Central memory CD8-positive, alpha-beta T cell (primary cell): ENCODE measurements around the gene CCL4L2.
A peak's percentile ranks its signal among the peaks of the same experiment; 100 is the strongest.
"Not testable (repeated sequence)": the region's sequence is repeated elsewhere in the genome, so short reads cannot be mapped to it uniquely, and the experiment has no call there.

Experiments used
- ATAC-seq: fragments of 150-1000 bp; cut with Tn5 transposase; replicated peaks from 2 replicates; pipeline ENCODE4 v1.10.0; 2022; ENCODE audit warnings: mild to moderate bottlenecking, moderate FRiP score, moderate number of reproducible peaks; ENCODE audit not compliant: poor library complexity, severe bottlenecking; ENCODE audit errors: extremely low read depth
- DNase-seq, 2 donors: peaks; one replicate each; pipeline ENCODE4 v3.0.0; 2021; ENCODE audit warnings: low spot score in 2 of 2
- H3K27ac Mint-ChIP-seq: one replicate; pipeline ENCODE4 v1.8.0; 2022; ENCODE audit warnings: low read depth, mild to moderate bottlenecking, moderate library complexity, mixed read lengths
- H3K27me3 Mint-ChIP-seq: one replicate; pipeline ENCODE4 v1.8.0; 2022; ENCODE audit warnings: mixed read lengths
- H3K36me3 Mint-ChIP-seq: one replicate; pipeline ENCODE4 v1.8.0; 2022; ENCODE audit warnings: mild to moderate bottlenecking, moderate library complexity, mixed read lengths; ENCODE audit not compliant: insufficient read depth
- H3K4me1 Mint-ChIP-seq: one replicate; pipeline ENCODE4 v1.8.0; 2022; ENCODE audit warnings: mixed read lengths
- H3K4me3 Mint-ChIP-seq: one replicate; pipeline ENCODE4 v1.8.0; 2022; ENCODE audit warnings: mild to moderate bottlenecking, moderate library complexity, mixed read lengths
- H3K9me3 Mint-ChIP-seq: one replicate; pipeline ENCODE4 v1.8.0; 2022; ENCODE audit warnings: mixed read lengths

Gene CCL4L2

GRCh38 chr17:36210439-36211211, at the start of gene CCL4L2:
TSS of gene CCL4L2 (plus strand) at chr17:36211063.
- peak; percentile 87 for ATAC-seq
- H3K4me3 Mint-ChIP-seq: peak within 1 kb of the TSS; percentile 84
- not testable (repeated sequence) for H3K9me3 Mint-ChIP-seq, H3K27me3 Mint-ChIP-seq
- H3K36me3 Mint-ChIP-seq: peaks cover 11% of the 10 kb centered on the region
- H3K4me1 Mint-ChIP-seq: peaks cover 75% of the 10 kb centered on the region
- H3K27ac Mint-ChIP-seq: peak within 1 kb of the TSS; percentile 97
- peak in 1 of 2 donors; percentile 32 for DNase-seq

GRCh38 chr17:36168836-36169235, 42.0 kb upstream of the CCL4L2 start:
- not testable (repeated sequence) for H3K27ac Mint-ChIP-seq, H3K27me3 Mint-ChIP-seq, DNase-seq, H3K4me1 Mint-ChIP-seq, ATAC-seq, H3K9me3 Mint-ChIP-seq, H3K36me3 Mint-ChIP-seq, H3K4me3 Mint-ChIP-seq

GRCh38 chr17:36176536-36176935, 34.3 kb upstream of the CCL4L2 start, which contains the start of gene TBC1D3B:
TSS of gene TBC1D3B (minus strand) at chr17:36176636. CDS start at chr17:36175050, 1,586 bp downstream.
- H3K36me3 Mint-ChIP-seq, H3K27ac Mint-ChIP-seq, H3K27me3 Mint-ChIP-seq, DNase-seq, H3K4me1 Mint-ChIP-seq, H3K4me3 Mint-ChIP-seq, ATAC-seq, H3K9me3 Mint-ChIP-seq: not testable (repeated sequence)

DNA sequence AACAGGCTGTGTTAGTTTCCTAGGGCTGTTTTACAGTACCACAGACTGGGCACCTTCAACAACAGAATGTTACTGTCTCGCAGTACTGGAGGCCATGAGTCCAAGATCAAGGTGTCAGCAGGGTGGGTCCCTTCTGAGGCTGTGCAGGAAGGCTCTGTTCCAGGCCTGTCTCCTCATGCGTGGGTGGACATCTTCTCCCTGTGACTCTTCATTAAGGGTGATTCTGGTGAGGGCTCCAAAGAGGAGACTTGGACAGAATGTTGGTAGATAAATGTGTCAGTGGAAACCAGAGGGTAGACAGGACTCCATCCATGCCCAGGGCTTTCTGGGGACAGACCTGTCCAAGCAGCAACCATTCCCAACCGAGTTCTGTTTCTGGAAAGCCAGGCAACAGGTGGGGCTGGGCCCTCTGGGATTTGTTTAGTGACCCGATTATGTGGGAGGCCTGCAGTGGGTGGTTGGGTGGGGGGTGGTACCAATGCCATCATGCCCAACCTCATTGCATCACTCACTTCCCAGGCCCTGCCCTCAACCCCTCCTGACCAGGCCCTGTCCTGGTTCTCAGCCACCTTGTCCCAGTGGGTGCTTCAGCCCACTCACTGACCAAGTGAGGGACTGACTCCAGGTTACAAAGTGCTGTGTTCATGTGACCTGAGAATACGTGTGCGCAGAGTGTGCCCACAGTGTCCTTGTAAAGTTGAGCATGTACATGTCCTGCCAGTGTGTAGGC, 29.3 kb upstream of the CCL4L2 start:
- Mint-ChIP-seq H3K4me3 (peak overlapping the region; percentile 91), H3K4me1 (peaks cover 27% of the 10 kb centered on the region)
- DNase-seq, H3K9me3 Mint-ChIP-seq, H3K27ac Mint-ChIP-seq, ATAC-seq, H3K27me3 Mint-ChIP-seq, H3K36me3 Mint-ChIP-seq: not testable (repeated sequence)

DNA sequence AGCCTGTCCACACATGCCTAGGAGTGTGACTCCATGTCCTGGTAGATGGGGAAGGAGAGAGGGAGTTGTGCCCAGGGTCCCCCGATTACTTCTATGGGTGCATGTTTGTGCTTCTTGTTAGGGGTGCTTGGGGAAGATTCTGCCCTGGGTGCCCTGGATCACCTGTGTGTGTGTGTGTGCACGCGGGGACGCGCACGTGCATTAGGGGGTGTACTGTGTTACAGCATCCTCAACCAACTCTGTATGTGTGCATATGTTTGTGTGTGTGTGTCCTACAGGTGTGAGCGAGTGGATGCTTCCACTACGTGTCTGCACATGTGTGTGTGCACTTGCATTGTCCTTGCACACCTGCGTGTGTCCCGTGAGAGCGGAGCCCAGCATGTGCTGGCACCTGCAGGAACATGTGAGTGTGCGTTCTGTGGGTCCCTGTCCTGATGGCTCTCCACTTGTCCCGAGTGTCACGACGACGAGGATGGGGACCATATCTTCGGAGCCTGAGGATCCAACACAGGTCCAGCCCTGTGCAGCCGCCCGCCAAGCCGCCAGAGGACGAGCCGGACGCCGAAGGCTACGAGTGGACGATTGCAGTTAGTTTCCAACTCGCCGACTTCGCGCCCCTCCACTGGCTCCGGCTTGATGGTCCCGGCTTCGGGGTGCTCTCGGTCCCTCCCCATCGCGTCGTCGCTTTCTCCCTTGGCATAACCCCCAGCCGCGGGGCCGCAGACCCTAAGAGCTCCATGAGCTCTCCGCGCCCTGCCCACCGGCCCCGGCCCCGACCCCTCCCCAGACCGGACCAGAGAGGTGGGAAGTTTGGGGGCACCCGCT, 28.5 kb upstream of the CCL4L2 start:
- Mint-ChIP-seq H3K27me3 (no peaks in the 10 kb centered on the region), H3K9me3 (no peaks in the 10 kb centered on the region), H3K36me3 (peaks cover 9% of the 10 kb centered on the region), H3K4me1 (peaks cover 34% of the 10 kb centered on the region), H3K4me3 (peak overlapping the region; percentile 91), H3K27ac (no peak overlapping the region)
- no peak for DNase-seq
- ATAC-seq: no peak

DNA sequence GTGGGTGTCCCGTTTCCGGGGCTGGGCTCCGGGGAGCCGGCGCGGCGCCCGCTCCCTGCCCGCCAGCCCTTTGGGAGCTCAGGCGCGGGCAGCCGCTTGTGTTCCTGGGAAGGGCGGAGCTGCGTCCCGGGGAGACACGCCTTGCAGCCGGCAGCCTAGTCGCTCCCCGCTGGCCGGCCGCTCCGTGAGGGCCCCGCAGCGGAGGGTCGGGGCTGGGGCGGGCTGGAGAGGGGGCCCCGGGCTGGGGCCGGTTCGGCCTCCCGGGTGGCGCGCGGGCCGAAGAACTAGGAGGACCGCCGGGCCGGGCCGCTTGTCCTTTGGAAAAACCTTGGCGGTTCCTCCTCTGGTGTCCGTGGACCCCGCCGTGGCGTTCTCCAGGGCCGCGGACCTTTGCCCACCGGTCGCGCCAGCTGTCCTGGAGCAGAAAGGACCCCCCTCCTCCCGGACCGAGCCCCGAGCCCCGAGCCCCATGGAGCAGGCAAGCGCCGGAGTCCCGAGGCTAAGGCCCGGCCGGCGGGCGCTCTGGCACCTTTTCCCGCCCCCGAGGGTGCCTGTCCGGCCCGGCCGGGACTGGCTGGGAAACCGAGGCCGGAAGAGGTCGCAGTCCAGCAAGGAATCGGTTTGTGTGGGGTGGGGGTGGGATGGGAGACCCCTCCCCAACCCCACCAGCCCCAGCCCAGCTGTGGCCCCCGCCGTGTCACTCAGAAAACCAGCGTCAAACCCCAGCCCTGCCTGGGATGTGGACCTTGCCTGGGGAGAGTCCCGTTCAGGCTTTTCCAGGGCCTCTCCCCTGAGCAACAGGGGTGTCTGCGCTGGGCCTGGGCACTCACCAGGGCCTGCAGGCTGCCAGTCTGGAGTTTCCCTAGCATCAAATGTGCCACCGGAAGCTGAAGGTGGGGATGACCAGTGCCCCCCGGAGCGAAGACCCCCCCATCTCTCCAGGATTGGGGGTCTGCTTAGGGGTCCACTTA, 27.6 kb upstream of the CCL4L2 start:
- peak overlapping the region; percentile 99 for H3K27ac Mint-ChIP-seq
- ATAC-seq (peak; percentile 50), DNase-seq (no peak)
- no peaks in the 10 kb centered on the region for H3K9me3 Mint-ChIP-seq
- H3K4me3 Mint-ChIP-seq: peak overlapping the region; percentile 91
- H3K4me1 Mint-ChIP-seq: peaks cover 43% of the 10 kb centered on the region
- H3K27me3 Mint-ChIP-seq: no peaks in the 10 kb centered on the region
- H3K36me3 Mint-ChIP-seq: peaks cover 12% of the 10 kb centered on the region

DNA sequence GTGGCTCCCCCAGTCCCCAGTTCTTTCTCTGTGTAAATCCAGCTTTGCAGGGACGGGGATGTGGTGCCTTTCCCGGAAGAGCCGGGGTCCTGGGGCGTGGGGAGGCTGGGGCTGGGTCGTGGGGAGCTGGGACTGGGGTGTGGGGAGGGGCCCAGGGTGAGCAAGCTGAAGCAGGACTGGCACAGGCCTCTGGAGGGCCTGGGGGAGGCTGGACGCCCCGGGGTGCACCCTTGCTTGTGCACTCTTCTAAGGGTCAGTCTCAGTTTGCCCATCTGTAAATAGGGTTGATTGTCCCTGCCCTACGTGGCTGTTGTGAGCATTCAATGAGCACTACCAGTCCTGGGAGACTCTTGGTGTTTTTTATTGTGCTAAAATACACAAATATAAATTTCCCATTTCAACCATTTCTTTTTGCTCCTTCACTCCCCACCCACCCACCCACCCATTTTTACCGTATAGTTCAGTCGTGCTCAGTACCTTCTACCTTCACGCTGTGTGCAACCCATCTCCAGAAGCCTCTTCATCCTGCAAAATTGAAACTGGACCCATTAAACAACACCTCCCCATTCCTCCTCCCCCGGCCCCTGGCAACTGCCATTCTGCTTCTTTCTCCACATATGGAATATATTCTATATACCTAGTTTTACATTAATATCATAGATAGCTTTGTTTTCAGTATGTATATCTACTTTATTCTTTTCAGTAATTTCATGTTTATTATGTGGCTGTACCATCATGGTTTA, 26.7 kb upstream of the CCL4L2 start:
- H3K36me3 Mint-ChIP-seq: peaks cover 16% of the 10 kb centered on the region
- H3K27me3 Mint-ChIP-seq: no peaks in the 10 kb centered on the region
- peak overlapping the region; percentile 91 for H3K4me3 Mint-ChIP-seq
- no peaks in the 10 kb centered on the region for H3K9me3 Mint-ChIP-seq
- H3K4me1 Mint-ChIP-seq: peaks cover 51% of the 10 kb centered on the region
- H3K27ac Mint-ChIP-seq: peak overlapping the region; percentile 99
- DNase-seq (no peak), ATAC-seq (no peak)

DNA sequence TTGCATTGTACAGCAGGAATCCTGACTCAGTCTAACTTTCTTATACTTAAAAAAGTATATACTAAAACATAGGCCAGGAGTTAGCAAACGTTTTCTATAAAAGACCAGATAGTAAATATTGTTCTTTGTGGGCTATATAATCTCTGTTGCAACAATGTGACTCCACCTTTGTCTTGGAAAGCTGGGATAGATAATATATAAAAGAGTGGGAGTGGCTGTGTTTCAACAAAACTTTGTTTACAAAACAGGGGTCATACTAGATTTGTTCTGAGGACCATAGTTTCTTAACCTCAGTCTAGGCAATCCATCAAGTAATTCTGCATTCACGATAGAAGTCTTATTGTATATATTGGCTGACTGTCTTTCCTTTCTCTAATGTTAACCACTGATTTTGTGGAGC, 25.4 kb upstream of the CCL4L2 start:
- peak overlapping the region; percentile 91 for H3K4me3 Mint-ChIP-seq
- no peaks in the 10 kb centered on the region for H3K27me3 Mint-ChIP-seq
- peaks cover 16% of the 10 kb centered on the region for H3K36me3 Mint-ChIP-seq
- ATAC-seq (no peak), DNase-seq (no peak)
- peaks cover 59% of the 10 kb centered on the region for H3K4me1 Mint-ChIP-seq
- no peaks in the 10 kb centered on the region for H3K9me3 Mint-ChIP-seq
- H3K27ac Mint-ChIP-seq: peak overlapping the region; percentile 99

DNA sequence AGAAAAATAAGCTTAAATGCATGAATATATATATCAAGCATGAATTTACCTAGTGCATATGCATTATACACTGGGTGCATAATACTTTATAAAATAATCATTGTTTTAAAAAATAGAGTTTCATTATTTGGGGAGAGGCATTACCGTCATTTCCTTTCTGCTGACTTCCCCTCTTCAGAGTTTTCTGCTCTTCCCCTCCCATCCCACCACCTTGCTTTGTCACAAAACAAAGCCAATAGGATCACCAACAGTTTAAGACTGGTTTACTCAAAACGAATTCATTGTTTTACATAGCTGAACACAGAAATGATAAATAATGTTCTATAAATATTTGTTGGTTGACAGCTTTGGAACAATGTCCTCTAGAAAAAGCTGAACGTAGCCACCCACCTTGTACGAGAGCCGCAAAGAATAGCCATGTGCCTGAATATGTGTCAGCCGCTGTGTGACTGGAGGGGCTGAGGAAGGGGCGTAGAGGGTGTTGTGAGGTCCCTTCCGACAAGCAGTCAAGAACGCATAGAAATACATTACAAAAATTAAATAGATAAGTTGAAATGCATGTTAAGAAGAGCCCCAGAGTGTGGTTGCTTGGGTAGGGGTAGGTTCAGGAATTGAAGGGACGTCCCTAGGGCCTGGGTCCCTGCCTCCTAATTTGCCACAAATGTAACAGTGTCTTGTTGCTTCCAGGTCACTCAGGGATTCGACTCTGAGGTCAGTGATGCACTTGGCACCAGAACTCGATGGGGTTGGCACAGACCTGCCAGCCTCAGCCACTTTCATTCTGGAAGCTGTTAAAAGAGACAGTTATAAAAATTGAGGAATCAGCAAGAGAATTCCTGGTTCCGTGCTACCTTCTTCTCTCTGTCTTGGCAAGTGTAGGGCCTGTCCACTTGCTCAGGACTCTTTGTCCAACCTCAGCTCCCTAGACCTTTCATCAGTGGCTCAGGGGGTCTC, 23.8 kb upstream of the CCL4L2 start:
- H3K9me3 Mint-ChIP-seq, ATAC-seq, DNase-seq, H3K27me3 Mint-ChIP-seq: not testable (repeated sequence)
- peaks cover 63% of the 10 kb centered on the region for H3K4me1 Mint-ChIP-seq
- H3K4me3 Mint-ChIP-seq: peak overlapping the region; percentile 91
- peak overlapping the region; percentile 99 for H3K27ac Mint-ChIP-seq
- H3K36me3 Mint-ChIP-seq: peaks cover 18% of the 10 kb centered on the region

DNA sequence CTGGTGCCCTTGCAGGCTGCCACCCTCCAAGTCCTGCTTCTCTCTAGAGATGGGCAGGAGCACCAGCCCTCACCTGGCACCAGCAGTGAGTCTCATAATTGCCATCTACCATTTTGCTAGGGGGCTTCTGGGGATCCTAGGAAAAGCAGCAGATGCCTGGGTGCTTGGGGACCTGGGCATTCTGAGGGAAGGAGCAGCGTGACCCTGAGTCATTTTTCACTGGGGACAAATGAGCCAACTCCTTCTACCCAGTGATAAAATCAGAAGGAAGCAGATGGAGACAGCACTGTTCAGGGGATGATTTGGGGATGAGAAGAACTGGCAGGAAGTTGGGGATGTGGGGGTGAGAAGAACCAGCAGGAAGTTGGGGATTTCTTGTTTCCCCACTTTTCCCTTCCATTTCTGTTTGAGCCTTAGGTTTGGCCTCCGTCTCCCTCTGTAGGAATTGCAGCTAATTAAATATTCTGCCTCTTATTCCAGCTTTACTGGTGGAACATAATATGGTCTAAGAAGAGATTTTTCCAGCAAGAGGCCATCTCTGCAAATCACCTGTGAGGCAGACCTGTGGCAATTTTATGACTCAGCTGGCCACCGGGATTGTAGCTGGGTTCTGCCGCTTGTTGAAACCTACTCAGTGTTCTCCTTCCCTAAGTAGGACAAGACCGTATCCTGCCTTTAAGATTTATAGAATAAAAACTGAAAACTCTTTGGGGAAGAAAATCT, 22.8 kb upstream of the CCL4L2 start:
- peak overlapping the region; percentile 99 for H3K27ac Mint-ChIP-seq
- peak overlapping the region; percentile 91 for H3K4me3 Mint-ChIP-seq
- not testable (repeated sequence) for H3K27me3 Mint-ChIP-seq, H3K9me3 Mint-ChIP-seq, DNase-seq, ATAC-seq
- H3K36me3 Mint-ChIP-seq: peaks cover 24% of the 10 kb centered on the region
- peaks cover 69% of the 10 kb centered on the region for H3K4me1 Mint-ChIP-seq
